HG03060 (cell line): Measurements from ENCODE around the gene P2RY12.

Source experiments
- ATAC-seq: cut with Tn5 transposase; IDR thresholded peaks from one replicate; pipeline ENCODE4 v1.9.1; 2021; ENCODE audit warnings: low read depth, moderate number of reproducible peaks; ENCODE audit not compliant: unreplicated experiment

P2RY12 gene

DNA sequence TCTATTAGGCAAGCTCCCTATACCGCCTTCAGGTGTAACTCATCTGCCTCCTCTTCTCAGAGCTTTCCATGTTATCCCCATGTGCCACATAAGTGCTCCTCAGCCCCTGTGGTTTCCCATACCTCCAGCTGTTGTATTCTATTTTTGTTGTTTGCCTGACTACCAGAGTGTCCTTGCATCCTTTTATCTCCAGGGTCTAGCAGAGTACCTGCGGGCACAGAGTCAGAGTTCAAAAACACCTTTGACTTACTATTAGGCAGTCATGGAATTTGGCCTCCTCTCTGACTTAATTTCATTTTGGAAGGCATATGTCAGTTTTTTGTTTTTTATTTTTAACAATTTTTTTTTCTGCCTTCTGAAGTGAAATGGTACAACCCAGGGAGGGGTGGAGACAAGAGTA lies 75.0 kb downstream of the P2RY12 start:
- ATAC-seq = no peak

DNA sequence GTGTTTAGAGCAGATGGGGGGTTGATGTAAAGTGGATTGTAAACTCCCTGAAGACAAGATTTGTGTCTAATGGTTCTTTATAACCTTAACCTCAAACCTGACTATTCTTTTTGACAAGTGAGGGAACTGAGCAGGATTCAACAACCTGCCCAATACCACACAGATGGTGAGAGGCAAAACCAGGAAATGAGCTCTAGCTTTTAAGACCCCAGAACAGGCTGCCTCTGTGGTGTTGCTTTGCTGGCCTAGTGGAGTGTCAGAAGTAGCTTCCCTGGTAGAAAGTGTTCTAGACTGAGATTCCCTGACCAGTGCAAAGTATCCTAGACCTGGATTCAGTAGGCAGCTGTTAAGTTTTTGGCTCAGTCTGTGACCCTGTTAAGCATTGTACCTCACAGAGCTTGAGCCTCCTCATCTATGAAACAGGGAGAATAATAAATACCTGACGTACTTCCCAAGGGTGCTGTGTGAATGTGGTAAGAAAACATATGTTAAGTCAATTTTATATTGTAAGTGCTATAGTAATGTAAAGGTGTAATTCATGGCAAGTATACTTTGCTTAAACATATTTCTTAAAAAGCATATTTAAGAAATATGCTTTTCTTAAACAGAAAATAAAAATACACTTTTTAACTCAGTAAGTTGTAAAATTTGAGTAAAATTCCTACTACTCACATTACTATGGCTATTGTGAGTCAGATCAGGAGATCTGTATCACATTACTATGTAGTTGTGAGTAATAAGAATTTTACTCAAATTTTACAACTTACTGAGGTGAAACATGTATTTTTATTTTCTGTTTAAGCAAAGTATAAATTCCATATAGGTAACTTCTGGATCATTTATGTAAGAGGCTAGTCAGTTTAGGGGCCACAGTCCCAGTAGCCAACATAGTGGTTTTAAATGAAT lies 76.7 kb downstream of the P2RY12 start:
- no peak for ATAC-seq

DNA sequence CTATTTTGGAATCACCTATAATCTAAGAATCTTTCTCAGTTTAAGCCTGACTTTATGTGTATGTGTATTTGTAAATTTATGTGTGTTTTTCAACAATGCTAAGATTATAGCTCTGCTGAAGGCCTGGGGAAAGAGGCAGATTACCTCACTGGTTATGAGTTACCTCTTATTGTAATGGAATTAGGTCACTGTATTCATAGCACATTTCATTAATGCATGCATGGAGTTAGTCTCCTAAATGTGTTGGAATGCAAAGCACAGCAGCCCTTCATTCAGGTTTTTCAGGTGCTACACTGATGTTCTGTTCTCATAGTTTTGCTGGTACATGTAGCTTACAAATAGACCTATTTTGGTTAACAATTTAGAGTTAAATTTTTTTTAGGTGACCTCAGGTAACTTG lies 77.4 kb downstream of the P2RY12 start:
- no peak for ATAC-seq

DNA sequence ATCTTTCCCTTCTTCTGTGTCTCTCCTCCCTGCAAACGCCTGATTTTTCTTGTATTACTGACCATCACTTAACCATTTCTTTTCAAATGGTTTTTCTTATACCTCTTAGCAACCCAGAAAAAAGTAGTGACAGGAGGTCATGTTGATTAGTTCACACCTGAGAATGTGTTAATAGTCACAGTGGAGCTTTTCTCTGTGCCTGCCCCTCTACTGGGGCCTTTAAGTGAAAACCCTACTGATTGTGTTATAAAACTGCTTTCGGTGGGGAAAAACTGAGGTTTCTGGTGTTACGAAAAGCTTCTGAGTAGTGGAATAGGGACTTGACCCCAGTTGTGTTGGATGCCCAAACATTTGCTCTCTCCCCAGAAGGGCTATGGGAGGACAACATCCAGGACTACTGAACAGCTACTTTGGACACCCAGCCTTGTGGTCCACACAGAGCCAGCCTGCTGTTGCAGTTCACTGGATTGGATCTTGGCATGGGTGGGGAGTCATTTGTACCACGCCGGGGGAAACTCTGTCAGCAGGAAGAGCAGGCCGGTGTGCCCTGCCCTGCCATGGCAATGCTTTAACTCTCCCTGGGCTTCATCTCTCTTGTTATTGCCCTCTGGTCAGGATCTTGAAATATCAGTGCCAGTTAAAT lies 78.3 kb downstream of the P2RY12 start:
- no peak for ATAC-seq

DNA sequence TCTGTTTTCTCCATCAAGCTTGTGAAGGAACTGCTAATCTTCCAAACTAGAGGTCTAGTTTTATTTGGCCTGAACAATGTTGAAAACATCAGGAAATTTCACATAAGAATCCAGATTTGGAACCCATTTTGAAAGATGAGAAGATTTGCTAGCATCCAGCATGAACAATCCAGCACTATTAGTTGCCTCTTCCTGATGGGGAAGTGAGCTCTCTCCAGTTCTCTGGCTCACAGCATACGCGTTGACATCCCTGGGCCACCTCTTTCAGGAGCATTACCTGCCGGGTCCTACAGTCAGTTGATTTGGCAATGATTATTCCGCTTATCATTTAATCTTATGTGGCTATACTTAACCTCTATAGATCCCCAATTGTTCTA lies 78.8 kb downstream of the P2RY12 start:
- no peak for ATAC-seq

DNA sequence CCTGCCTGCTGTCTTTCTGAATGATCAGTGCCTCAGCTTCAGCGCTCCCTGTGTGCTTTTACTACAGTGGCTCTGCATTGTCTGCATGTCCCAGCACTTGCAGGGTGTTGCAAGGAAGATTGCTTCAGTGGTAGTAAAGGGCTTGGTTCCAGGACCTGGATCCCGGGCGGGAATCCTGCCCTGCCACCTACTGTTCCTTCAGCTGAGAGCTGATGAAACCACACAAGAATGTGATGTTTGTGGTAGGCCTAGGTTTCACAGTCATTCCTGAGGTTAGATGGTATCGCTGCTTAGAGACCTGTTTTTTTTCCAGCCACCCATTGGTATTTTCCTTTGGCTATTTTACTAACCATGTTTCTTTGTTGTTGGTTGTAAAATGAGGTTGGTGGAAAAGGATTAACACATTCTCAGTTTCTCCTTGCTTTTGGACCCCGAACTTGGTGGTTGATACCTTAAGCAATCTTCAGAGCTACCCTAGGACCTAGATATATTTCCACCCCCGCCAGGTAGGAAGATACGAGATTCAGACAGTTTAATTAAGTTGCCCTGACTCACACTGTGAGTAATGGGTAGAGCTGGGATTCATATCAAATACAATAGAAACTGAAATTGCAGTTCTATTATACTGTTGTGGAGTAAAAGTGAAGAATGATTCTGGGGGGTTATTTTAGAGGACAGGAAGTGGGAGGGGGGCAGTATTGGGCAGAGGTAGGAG lies 79.3 kb downstream of the P2RY12 start:
- ATAC-seq = no peak

DNA sequence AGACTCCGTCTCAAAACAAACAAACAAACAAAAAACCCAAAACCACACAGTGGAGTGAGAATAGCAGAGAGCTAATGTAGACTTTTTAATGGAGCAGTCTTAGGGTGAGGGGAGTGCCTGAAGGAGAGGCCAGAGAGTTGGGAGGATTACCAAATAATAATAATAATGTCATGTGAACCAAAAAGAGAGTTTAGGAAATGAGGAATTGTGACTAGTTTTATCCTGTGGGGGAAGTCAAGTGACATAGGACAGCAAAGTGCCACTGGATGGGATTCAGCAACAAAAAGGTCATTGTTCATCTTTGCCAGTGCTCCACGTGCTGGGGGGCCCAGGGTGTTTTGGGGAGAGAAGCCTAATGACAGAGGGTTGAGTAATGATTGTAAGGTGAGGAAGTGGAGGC lies 80.8 kb downstream of the P2RY12 start:
- ATAC-seq = no peak

DNA sequence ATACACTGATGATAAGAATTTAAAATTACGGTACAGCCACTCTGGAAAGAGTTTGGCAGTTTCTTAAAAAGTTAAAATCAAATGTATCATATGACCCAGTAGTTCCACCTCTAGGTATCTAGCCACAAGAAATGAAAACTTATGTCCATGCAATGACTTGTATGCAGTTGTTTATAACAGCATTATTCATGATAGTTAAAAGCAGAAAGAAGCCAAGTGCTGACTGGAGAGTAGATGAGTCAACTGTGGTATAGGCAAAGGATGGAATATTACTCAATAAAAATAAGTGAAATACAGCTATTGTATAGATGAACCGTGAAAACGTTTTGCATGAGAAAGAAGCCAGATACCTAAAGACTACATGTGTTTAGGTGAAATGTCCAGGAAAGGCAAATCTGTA lies 82.8 kb downstream of the P2RY12 start:
- ATAC-seq = no peak

DNA sequence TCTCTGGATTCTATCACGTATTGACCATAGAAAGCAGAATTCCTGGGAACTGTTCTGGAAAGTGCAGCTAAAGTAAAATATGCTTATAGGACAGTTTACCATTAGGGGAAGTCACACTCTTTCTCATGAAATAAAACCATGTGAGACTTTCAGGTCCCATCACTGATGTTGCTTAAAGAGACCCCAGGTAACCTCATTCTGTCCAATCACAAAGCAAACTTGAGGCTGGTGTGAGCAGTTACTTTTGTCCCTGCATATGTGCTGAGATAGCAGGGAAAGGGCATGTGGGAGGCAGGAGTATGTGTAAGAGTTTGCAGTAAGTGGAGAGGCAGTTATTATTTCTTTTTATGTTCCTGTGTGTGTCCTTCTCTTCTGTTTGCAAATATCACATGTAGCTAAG lies 84.0 kb downstream of the P2RY12 start:
- ATAC-seq = no peak

DNA sequence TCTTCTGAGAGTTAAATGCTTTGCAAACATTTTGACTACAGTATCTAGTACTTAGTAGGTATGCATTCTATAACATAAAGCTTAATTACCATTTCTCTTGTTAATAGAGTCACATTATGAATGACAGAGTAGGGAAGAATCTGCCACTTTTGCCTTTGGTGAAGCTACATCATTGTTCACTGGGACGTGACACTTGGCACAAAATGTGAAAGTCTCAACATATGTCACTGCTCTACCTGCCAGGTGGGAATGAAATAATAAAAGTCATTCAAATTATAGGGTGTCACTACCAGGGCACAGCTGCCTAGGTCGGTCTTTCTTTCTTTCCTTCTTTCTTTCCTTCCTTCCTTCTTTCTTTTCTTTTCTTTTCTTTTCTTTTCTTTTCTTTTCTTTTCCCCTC lies 85.5 kb downstream of the P2RY12 start:
- ATAC-seq = no peak

DNA sequence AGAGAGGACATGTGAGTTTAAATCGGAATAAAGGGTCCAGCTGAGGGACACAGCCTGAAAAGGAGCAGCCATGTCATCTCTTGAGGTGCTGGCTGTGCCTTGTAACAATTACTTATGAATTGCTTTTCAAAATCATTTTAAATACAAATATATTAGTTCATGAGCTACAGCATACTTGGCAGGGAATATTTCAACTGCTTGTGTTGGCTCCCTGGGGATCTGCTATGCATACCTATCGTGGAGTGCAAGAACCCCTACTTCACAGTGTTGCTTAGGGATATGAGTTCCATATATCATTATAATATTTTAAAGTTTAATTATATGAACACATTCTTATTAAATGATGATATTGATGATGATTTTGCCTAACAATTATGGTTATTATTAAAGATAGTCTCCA lies 87.1 kb downstream of the P2RY12 start:
- ATAC-seq = no peak

DNA sequence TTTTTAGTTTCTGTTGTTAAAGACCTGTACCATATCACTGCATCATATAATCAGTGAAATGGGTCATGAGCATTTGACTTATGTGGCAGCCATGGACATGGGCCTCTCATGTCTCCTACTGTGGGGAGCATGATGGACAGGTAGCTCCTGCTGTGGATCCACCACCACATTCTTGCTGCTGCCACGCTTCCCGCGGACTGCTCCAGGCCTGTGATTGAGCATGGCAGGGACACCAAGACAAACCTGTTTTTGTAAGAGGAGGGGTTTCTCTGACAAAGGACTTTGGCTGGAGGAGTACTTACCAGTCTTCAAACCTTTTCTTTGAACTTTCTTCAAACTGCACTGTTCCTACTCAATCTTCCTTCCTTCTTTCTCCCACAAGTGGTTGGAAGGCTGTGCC lies 88.3 kb downstream of the P2RY12 start:
- ATAC-seq = no peak

DNA sequence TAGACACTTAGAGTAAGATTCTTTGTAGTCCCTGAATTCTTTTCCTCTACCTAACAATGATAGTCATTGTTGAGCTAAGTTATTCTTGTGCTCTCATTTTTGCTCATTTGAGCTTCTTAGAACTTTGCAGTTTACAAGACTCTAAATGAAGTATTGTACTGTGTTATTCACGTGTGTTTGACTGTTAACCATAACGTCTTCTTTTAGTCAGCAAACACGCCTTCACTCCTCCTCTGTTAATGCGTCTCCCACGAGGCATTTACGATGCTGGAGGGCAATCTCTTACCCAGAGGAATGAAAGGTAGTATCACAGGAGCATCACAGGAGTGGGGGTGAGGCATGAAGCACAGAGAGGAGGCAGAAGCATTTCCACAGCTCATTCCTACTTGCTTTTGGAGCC lies 91.4 kb downstream of the P2RY12 start:
- no peak for ATAC-seq

DNA sequence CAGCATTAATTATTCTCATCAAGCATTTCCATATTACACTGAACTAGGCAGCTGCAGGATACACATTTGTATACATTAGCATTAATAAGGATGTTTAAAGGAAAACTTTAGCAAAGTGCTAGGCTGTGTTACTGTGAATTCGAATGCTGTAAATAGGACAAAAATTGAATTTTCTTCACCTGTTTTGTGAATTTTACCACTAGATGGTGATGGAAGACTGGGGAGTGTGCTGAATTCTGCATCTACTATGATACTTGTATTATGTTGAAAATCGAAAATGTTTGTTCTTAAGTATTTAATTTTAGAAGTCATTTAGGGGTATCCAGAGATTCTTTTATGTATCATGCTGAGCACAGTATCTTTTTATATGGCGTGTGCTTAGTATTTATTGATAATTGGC lies 93.9 kb downstream of the P2RY12 start:
- ATAC-seq = no peak

DNA sequence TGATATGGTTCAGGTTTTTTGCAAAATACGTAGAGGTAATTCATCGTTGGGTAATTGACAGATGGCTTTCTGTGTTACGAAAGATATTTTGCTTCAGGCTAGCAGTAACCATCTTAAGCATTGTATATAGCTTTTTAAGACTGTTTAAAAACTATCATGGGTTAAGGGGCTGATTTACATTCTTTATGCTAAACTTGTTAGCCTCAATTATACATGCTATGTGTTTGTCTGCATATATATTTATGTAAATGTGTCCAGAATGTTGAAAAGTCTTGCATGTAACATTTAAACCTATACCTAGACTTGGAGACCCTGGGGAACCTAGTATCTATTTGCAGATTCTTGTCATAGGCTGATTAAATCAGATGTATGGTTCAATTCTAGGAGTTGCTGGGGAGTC lies 95.1 kb downstream of the P2RY12 start:
- ATAC-seq = no peak
